HG03571 (cell line): ENCODE data around the gene DAGLB.
"Not testable (repeated sequence)": the region's sequence is repeated elsewhere in the genome, so short reads cannot be mapped to it uniquely, and the experiment has no call there.

Experiments
- ATAC-seq: cut with Tn5 transposase; IDR thresholded peaks from one replicate; pipeline ENCODE4 v1.9.1; 2021; ENCODE audit not compliant: unreplicated experiment

DAGLB gene

GRCh38 chr7:6401536-6401935 lies 46.2 kb downstream of the DAGLB start:
- ATAC-seq = no peak

- ATAC-seq = not testable (repeated sequence)
These were observed 47.3 kb downstream of the DAGLB start for GRCh38 chr7:6400243-6401105.

GRCh38 chr7:6399351-6399750 lies 48.4 kb downstream of the DAGLB start:
- no peak for ATAC-seq

- ATAC-seq = no peak
These were observed 48.8 kb downstream of the DAGLB start for GRCh38 chr7:6398943-6399342.

GRCh38 chr7:6397759-6398495 lies 49.8 kb downstream of the DAGLB start:
- not testable (repeated sequence) for ATAC-seq

GRCh38 chr7:6395898-6396595 lies 51.7 kb downstream of the DAGLB start:
- no peak for ATAC-seq

GRCh38 chr7:6394114-6394513 lies 53.6 kb downstream of the DAGLB start:
- ATAC-seq = no peak

- ATAC-seq = no peak
These were observed 54.1 kb downstream of the DAGLB start for GRCh38 chr7:6393667-6394056.

GRCh38 chr7:6392712-6393666 lies 54.8 kb downstream of the DAGLB start:
- no peak for ATAC-seq

GRCh38 chr7:6389728-6390127 lies 58.0 kb downstream of the DAGLB start:
- no peak for ATAC-seq

GRCh38 chr7:6387734-6388294 lies 59.9 kb downstream of the DAGLB start:
- ATAC-seq = no peak

- ATAC-seq = no peak
These were observed 61.0 kb downstream of the DAGLB start for GRCh38 chr7:6386779-6387178.

- ATAC-seq = no peak
These were observed 61.7 kb downstream of the DAGLB start for GRCh38 chr7:6385909-6386560.

GRCh38 chr7:6385110-6385781 lies 62.5 kb downstream of the DAGLB start:
- ATAC-seq = no peak

- no peak for ATAC-seq
These were observed 63.4 kb downstream of the DAGLB start for GRCh38 chr7:6384327-6384726.

GRCh38 chr7:6382817-6383216 lies 64.9 kb downstream of the DAGLB start:
- ATAC-seq = no peak

GRCh38 chr7:6381846-6382245 lies 65.9 kb downstream of the DAGLB start:
- not testable (repeated sequence) for ATAC-seq

GRCh38 chr7:6380310-6381095 lies 67.3 kb downstream of the DAGLB start:
- ATAC-seq = no peak
